Omental fat pad (tissue), 4 donors: Measurements from ENCODE around the gene INTS4. TPM values are rescaled to one million over a fixed set of nuclear protein-coding genes. Genes with fewer than 3 reads are reported as not detected.
A peak's percentile ranks its signal among the peaks of the same experiment; 100 is the strongest.
"Not testable (repeated sequence)": the region's sequence is repeated elsewhere in the genome, so short reads cannot be mapped to it uniquely, and the experiment has no call there.

ENCODE experiments used
- ATAC-seq: fragments of 150-250 bp; one replicate; pipeline ENCODE4 v1.9.1; 2016; ENCODE audit warnings: mild to moderate bottlenecking, moderate library complexity; ENCODE audit not compliant: low FRiP score
- DNase-seq: peaks from one replicate; pipeline ENCODE4 v3.0.0-alpha.2; 2019; ENCODE audit warnings: low spot score
- CTCF ChIP-seq, 3 donors: fragments of 450-650 bp; IDR thresholded peaks; one replicate each; pipeline ENCODE4 v1.5.1; 2016 to 2017; ENCODE audit warnings: antibody characterized with exemption in 3 of 3, mild to moderate bottlenecking in 3 of 3, moderate library complexity in 2 of 3
- total RNA-seq, 4 donors: library from RNA; depleted of rRNA; stranded (reverse); fragments of >200 nt; gene quantifications; one replicate each; pipeline ENCODE4 v1.1.0, GENCODE V29; 2016

Gene INTS4
- total RNA-seq, 4 donors from 2014 or later, result 22.5 to 43.2 (median 28.7) TPM

DNA sequence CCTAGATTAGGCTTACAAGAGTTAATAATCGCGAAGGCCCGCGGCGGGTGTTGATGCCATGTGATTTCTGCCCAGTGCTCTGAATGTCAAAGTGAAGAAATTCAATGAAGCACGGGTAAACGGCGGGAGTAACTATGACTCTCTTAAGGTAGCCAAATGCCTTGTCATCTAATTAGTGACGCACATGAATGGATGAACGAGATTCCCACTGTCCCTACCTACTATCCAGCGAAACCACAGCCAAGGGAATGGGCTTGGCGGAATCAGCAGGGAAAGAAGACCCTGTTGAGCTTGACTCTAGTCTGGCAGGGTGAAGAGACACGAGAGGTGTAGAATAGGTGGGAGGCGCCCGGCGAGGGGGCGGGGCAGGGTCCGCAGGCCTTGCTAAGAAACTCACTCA, 108.1 kb downstream of the INTS4 start:
- TF ChIP-seq CTCF (IDR thresholded peaks at IDR 0.05), result no peak
- no peak for DNase-seq
- no peak for ATAC-seq

DNA sequence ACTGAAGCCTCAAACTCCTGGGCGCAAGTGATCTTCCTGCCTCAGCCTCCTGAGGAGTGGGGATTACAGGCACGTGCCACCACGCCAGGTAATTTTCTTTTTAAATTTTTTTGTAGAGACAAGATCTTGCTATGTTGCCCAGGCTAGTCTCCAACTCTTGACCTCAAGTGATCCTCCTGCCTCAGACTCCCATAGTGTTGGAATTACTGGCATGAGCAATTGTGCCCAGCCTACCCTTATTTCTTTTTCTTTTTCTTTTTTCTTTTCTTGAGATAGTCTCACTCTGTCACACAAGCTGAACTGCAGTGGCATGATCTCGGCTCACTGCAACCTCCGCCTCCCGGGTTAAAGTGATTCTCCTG, 109.7 kb downstream of the INTS4 start:
- no peak for DNase-seq
- no peak for ATAC-seq
- no peak for TF ChIP-seq CTCF (IDR thresholded peaks at IDR 0.05)

- DNase-seq (no peak), ATAC-seq (peak; percentile 96)
- TF ChIP-seq CTCF (IDR thresholded peaks at IDR 0.05), result no peak
Measured at GRCh38 chr11:77884186-77884828, 110.2 kb downstream of the INTS4 start.

DNA sequence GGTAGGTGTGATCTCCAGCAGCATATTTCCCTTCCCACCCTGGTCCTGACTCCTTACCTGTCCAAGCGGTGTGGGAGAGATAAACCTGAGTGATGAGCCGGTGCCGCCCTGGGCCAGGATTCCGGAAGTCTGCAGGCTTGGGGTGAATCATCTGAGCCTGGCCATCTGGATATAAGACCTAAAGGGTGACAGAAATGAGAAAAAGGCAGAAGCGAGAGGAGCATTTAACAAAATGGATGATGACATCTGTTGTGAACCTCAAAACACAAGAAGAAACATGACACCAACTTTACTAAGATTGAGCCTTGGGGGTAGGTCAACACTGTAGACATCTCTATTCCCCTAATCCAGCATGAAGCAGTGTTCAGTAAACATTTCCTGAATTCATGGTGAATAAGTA, 110.7 kb downstream of the INTS4 start:
- ATAC-seq (peak; percentile 55), DNase-seq (no peak)
- no peak for TF ChIP-seq CTCF (IDR thresholded peaks at IDR 0.05)

DNA sequence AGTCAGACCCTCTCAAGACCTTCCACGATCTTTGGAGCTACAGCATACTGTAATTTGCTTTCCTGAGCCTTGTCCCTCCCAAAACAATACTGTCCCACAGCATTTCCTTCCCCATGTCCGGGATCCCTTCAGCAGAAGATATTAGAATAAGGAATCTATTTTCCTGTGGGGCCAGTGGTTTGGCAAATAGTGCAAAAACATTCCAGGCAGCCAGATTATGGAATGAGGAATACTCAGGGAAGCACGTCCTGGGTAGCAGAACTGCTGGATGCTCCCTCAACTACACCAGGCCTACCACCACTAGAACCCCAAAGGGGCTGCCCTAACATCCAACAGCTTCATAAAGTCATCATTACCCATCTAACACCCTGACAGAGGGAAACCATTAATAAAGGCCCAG, 112.1 kb downstream of the INTS4 start:
- TF ChIP-seq CTCF (IDR thresholded peaks at IDR 0.05), result no peak
- DNase-seq (no peak), ATAC-seq (no peak)

GRCh38 chr11:77879218-77879617, 115.2 kb downstream of the INTS4 start:
- DNase-seq (peak; percentile 32), ATAC-seq (no peak)
- TF ChIP-seq CTCF (IDR thresholded peaks at IDR 0.05), result no peak

GRCh38 chr11:77878247-77878646, 116.2 kb downstream of the INTS4 start:
- not testable (repeated sequence) for DNase-seq
- peak; percentile 71 for ATAC-seq

DNA sequence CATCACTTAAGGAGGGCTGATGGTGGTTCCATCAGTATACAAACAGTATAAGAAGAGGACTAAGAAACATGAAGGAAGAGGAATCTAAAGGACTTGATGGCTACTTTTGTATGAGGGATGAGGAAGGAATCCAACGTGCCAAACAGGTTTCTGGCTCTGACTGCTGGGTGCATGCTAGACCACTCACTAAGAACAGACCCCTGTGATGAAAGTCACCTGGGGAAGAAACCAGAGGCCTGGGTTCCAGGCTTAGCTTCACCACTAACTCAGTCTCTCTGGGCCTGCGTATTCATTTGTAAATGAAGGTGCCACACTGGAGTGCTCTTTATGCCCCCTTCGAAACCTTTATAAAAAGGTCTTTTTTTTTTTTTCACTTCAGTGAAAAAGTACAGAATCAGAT, 118.4 kb downstream of the INTS4 start:
- ATAC-seq (no peak), DNase-seq (no peak)

More for the DNA sequence above, 118.4 kb downstream of the INTS4 start:
- no peak for TF ChIP-seq CTCF (IDR thresholded peaks at IDR 0.05)
